Measurements from ENCODE around the gene CCNYL1.

Gene CCNYL1

DNA sequence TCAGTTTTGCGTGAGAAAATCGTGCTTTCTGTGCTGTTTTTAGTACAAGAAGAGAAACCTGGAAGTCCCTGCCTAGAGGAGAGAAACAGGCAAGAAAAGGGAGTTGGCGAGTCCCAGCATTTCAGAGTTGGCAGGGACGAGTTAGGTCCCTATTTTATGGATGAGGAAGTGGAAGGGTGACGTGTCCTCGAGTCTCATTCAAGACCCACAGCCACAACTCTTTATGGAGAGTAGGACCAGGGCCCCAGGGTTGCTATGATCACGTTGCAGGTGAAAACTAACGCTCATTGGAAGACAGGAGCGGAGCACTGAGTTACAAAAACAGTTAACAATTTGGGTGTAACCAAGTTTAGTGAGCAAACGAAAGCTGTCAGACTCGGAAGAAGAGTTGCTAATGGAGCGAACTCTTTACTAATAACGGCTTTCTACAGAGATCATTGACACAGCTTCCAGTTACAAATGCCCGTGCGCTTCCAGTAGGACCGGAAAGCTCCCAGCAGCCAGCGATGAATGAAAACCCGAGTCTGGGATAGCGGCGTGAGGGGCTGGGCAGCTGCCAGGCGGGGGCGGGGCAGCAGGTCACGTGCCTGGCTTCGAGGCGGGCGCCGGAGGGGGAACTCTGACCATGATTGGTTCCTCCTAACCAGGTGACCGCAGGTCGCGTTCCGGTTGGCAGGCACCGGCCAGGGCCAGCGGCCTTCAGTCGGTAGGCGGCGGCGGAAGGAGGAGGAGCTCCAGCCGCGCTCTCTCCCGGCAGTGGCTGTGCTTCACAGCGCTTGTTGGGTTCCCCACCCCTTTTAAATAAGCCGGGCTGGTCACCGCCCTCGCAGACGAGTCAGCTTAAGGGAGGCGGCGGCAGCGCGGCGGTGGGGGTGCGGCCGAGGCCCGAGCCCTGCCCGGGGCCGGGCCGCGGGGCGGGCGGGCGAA lies at the start of gene CCNYL1:
TSS of gene CCNYL1 (plus strand) at position 827 of the 927 bp plus-strand sequence. CDS start 257 bp downstream, outside the sequence.
- Histone ChIP-seq H3K4me1 (ENCODE audit: control insufficient read depth, insufficient read depth, low read length) (peaks cover 11% of the 10 kb centered on the region), H3K9me3 (ENCODE audit: control insufficient read depth in 2 of 2, low read length in 2 of 2) (no peaks in the 10 kb centered on the region)

GRCh38 chr2:207662203-207662602 lies 49.2 kb upstream of the CCNYL1 start:
- Histone ChIP-seq H3K9ac (ENCODE audit: low read length in 2 of 2) (no peak overlapping the region), H3K36me3 (ENCODE audit: control insufficient read depth in 2 of 2, insufficient read depth in 2 of 2, low read length in 2 of 2) (no peaks in the 10 kb centered on the region), H3K4me3 (ENCODE audit: low read length in 2 of 2) (no peak overlapping the region), H3K4me1 (ENCODE audit: control insufficient read depth, insufficient read depth, low read length) (no peaks in the 10 kb centered on the region), H3K27me3 (ENCODE audit: control insufficient read depth in 1 of 2, insufficient read depth in 2 of 2, low read length in 2 of 2) (peaks cover 0 to 2% of the 10 kb centered on the region in 2 donors), H3K27ac (ENCODE audit: low read length) (no peak overlapping the region), H3K9me3 (ENCODE audit: control insufficient read depth in 2 of 2, low read length in 2 of 2) (no peaks in the 10 kb centered on the region)

More for the DNA sequence above, at the start of gene CCNYL1:
- peak within 1 kb of the TSS; percentile 82 to 83 for H3K9ac ChIP-seq (ENCODE audit: low read length in 2 of 2)
- H3K4me3 ChIP-seq (ENCODE audit: low read length in 2 of 2): peak within 1 kb of the TSS; percentile 92 to 96
- H3K36me3 ChIP-seq (ENCODE audit: control insufficient read depth in 2 of 2, insufficient read depth in 2 of 2, low read length in 2 of 2): no peaks in the 10 kb centered on the region
- H3K27ac ChIP-seq (ENCODE audit: low read length): peak within 1 kb of the TSS; percentile 74
- no peaks in the 10 kb centered on the region for H3K27me3 ChIP-seq (ENCODE audit: control insufficient read depth in 1 of 2, insufficient read depth in 2 of 2, low read length in 2 of 2)

GRCh38 chr2:207663870-207664545 lies 47.4 kb upstream of the CCNYL1 start:
- Histone ChIP-seq H3K9me3 (ENCODE audit: control insufficient read depth in 2 of 2, low read length in 2 of 2) (no peaks in the 10 kb centered on the region), H3K9ac (ENCODE audit: low read length in 2 of 2) (no peak overlapping the region), H3K36me3 (ENCODE audit: control insufficient read depth in 2 of 2, insufficient read depth in 2 of 2, low read length in 2 of 2) (no peaks in the 10 kb centered on the region), H3K27ac (ENCODE audit: low read length) (no peak overlapping the region), H3K27me3 (ENCODE audit: control insufficient read depth in 1 of 2, insufficient read depth in 2 of 2, low read length in 2 of 2) (peaks cover 0 to 2% of the 10 kb centered on the region in 2 donors), H3K4me1 (ENCODE audit: control insufficient read depth, insufficient read depth, low read length) (no peaks in the 10 kb centered on the region), H3K4me3 (ENCODE audit: low read length in 2 of 2) (no peak overlapping the region)

- H3K9me3 ChIP-seq (ENCODE audit: control insufficient read depth in 2 of 2, low read length in 2 of 2): no peaks in the 10 kb centered on the region
- H3K4me3 ChIP-seq (ENCODE audit: low read length in 2 of 2): no peak overlapping the region
- H3K36me3 ChIP-seq (ENCODE audit: control insufficient read depth in 2 of 2, insufficient read depth in 2 of 2, low read length in 2 of 2): no peaks in the 10 kb centered on the region
- no peak overlapping the region for H3K27ac ChIP-seq (ENCODE audit: low read length)
- H3K9ac ChIP-seq (ENCODE audit: low read length in 2 of 2): no peak overlapping the region
- no peaks in the 10 kb centered on the region for H3K27me3 ChIP-seq (ENCODE audit: control insufficient read depth in 1 of 2, insufficient read depth in 2 of 2, low read length in 2 of 2)
- no peaks in the 10 kb centered on the region for H3K4me1 ChIP-seq (ENCODE audit: control insufficient read depth, insufficient read depth, low read length)
Observed at GRCh38 chr2:207670887-207671286, 40.6 kb upstream of the CCNYL1 start.

- Histone ChIP-seq H3K36me3 (ENCODE audit: control insufficient read depth in 2 of 2, insufficient read depth in 2 of 2, low read length in 2 of 2) (no peaks in the 10 kb centered on the region), H3K27ac (ENCODE audit: low read length) (no peak overlapping the region), H3K27me3 (ENCODE audit: control insufficient read depth in 1 of 2, insufficient read depth in 2 of 2, low read length in 2 of 2) (no peaks in the 10 kb centered on the region), H3K4me3 (ENCODE audit: low read length in 2 of 2) (no peak overlapping the region), H3K4me1 (ENCODE audit: control insufficient read depth, insufficient read depth, low read length) (no peaks in the 10 kb centered on the region), H3K9me3 (ENCODE audit: control insufficient read depth in 2 of 2, low read length in 2 of 2) (no peaks in the 10 kb centered on the region), H3K9ac (ENCODE audit: low read length in 2 of 2) (no peak overlapping the region)
Observed at GRCh38 chr2:207673431-207673830, 38.0 kb upstream of the CCNYL1 start.

DNA sequence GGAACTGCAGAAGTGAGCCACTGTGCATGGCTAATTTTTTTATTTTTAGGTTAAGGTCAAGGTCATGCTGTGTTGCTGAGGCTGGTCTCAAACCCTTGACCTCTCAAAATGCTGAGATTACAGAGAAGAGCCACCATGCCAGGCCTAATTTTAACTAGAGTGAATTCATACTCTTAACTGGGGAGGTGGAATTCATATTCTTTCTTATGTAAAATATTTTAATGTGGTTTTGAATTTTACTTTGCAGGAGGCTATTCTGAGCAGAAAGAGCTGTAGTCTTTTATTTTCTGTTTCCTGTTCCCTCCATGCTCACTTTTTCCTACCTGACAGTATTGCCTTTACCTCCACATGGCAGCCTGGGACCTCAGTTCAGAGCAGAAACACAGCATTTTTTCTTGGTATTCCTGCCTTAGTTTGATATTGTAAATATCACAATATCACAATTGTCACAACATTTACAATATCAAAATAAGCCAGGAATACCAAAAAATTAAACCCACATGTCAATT lies 37.1 kb upstream of the CCNYL1 start:
- peaks cover 0 to 2% of the 10 kb centered on the region in 2 donors for H3K27me3 ChIP-seq (ENCODE audit: control insufficient read depth in 1 of 2, insufficient read depth in 2 of 2, low read length in 2 of 2)
- H3K36me3 ChIP-seq (ENCODE audit: control insufficient read depth in 2 of 2, insufficient read depth in 2 of 2, low read length in 2 of 2): no peaks in the 10 kb centered on the region
- H3K9ac ChIP-seq (ENCODE audit: low read length in 2 of 2): no peak overlapping the region
- H3K27ac ChIP-seq (ENCODE audit: low read length): no peak overlapping the region
- H3K9me3 ChIP-seq (ENCODE audit: control insufficient read depth in 2 of 2, low read length in 2 of 2): no peaks in the 10 kb centered on the region
- no peaks in the 10 kb centered on the region for H3K4me1 ChIP-seq (ENCODE audit: control insufficient read depth, insufficient read depth, low read length)
- no peak overlapping the region for H3K4me3 ChIP-seq (ENCODE audit: low read length in 2 of 2)

DNA sequence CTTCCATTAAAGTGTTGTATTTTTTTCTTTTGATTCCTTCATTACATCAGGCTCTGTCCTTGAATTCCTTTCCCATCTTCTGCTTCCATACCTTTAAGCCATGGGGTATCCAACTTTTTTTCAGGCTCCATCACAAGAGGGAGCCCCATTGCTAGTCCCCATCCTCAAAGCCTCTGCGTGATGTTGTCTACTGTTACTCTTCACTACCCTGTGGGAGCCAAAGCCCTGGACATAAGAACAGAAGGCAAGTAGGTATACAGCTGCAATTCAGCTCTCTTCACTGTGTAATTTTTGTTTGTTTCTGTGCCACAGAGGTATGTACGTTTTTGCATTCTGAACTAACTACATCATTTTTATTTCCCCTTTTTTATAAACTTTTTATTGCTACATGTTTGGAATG lies 36.6 kb upstream of the CCNYL1 start:
- H3K27me3 ChIP-seq (ENCODE audit: control insufficient read depth in 1 of 2, insufficient read depth in 2 of 2, low read length in 2 of 2): peaks cover 0 to 6% of the 10 kb centered on the region in 2 donors
- no peak overlapping the region for H3K27ac ChIP-seq (ENCODE audit: low read length)
- H3K4me1 ChIP-seq (ENCODE audit: control insufficient read depth, insufficient read depth, low read length): no peaks in the 10 kb centered on the region
- no peaks in the 10 kb centered on the region for H3K36me3 ChIP-seq (ENCODE audit: control insufficient read depth in 2 of 2, insufficient read depth in 2 of 2, low read length in 2 of 2)
- no peak overlapping the region for H3K4me3 ChIP-seq (ENCODE audit: low read length in 2 of 2)
- no peaks in the 10 kb centered on the region for H3K9me3 ChIP-seq (ENCODE audit: control insufficient read depth in 2 of 2, low read length in 2 of 2)
- no peak overlapping the region for H3K9ac ChIP-seq (ENCODE audit: low read length in 2 of 2)

DNA sequence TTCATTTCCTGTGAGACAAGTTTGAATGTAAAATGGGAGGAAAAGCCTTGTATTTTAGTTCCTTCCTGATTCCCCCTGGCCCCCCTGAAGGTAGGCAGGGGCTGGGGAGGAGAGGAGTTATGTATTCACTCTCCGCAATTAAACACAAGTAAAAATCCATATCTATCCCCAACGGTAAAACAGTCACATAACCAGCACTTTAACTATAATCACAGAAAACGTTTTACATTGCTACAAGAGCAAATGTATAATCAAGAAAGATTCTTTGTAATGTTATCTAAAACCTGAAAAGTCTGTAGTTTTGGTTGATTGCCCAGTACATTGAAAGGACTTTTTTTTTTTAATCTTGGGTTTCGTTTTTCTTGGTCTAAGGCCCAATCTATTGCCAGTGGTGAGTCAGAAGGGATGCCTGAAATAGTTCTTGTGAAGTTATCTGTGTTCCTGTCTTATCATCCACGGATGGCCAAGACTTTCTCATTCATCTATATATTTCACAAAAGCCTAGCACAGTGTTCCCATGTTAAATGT lies 34.5 kb upstream of the CCNYL1 start:
- Histone ChIP-seq H3K27ac (ENCODE audit: low read length) (no peak overlapping the region), H3K4me3 (ENCODE audit: low read length in 2 of 2) (no peak overlapping the region), H3K36me3 (ENCODE audit: control insufficient read depth in 2 of 2, insufficient read depth in 2 of 2, low read length in 2 of 2) (no peaks in the 10 kb centered on the region), H3K9ac (ENCODE audit: low read length in 2 of 2) (no peak overlapping the region), H3K27me3 (ENCODE audit: control insufficient read depth in 1 of 2, insufficient read depth in 2 of 2, low read length in 2 of 2) (peaks cover 2 to 13% of the 10 kb centered on the region in 2 donors), H3K4me1 (ENCODE audit: control insufficient read depth, insufficient read depth, low read length) (no peaks in the 10 kb centered on the region), H3K9me3 (ENCODE audit: control insufficient read depth in 2 of 2, low read length in 2 of 2) (no peaks in the 10 kb centered on the region)

DNA sequence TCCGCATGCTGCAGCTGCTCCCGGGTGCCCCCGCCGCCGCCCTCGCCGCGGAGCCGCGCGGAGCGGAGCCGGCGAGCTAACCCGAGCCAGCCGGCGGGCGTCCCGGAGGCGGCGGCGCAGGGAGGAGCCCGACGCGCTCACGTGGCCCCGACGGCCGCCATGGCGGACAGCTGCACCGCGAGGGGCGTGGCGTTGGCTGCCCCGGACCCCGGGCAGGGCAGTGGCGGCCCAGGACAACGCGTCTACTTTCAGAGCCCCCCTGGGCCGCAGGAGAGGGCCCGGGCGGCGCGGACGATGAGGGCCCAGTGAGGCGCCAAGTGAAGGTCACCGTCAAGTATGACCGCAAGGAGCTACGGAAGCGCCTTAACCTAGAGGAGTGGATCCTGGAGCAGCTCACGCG lies 30.0 kb upstream of the CCNYL1 start:
- Histone ChIP-seq H3K9me3 (ENCODE audit: control insufficient read depth in 2 of 2, low read length in 2 of 2) (no peaks in the 10 kb centered on the region), H3K4me3 (ENCODE audit: low read length in 2 of 2) (no peak overlapping the region), H3K9ac (ENCODE audit: low read length in 2 of 2) (no peak overlapping the region), H3K4me1 (ENCODE audit: control insufficient read depth, insufficient read depth, low read length) (no peaks in the 10 kb centered on the region), H3K27ac (ENCODE audit: low read length) (no peak overlapping the region), H3K27me3 (ENCODE audit: control insufficient read depth in 1 of 2, insufficient read depth in 2 of 2, low read length in 2 of 2) (peaks cover 2 to 13% of the 10 kb centered on the region in 2 donors), H3K36me3 (ENCODE audit: control insufficient read depth in 2 of 2, insufficient read depth in 2 of 2, low read length in 2 of 2) (no peaks in the 10 kb centered on the region)

- H3K36me3 ChIP-seq (ENCODE audit: control insufficient read depth in 2 of 2, insufficient read depth in 2 of 2, low read length in 2 of 2): no peaks in the 10 kb centered on the region
- peaks cover 2 to 13% of the 10 kb centered on the region in 2 donors for H3K27me3 ChIP-seq (ENCODE audit: control insufficient read depth in 1 of 2, insufficient read depth in 2 of 2, low read length in 2 of 2)
- no peaks in the 10 kb centered on the region for H3K4me1 ChIP-seq (ENCODE audit: control insufficient read depth, insufficient read depth, low read length)
- no peak overlapping the region for H3K9ac ChIP-seq (ENCODE audit: low read length in 2 of 2)
- no peak overlapping the region for H3K4me3 ChIP-seq (ENCODE audit: low read length in 2 of 2)
- H3K9me3 ChIP-seq (ENCODE audit: control insufficient read depth in 2 of 2, low read length in 2 of 2): no peaks in the 10 kb centered on the region
- H3K27ac ChIP-seq (ENCODE audit: low read length): no peak overlapping the region
Observed at GRCh38 chr2:207682557-207682956, 28.9 kb upstream of the CCNYL1 start.

All from stomach smooth muscle (tissue), 2 donors.